Heart right ventricle (tissue), 16 donors: ENCODE data around the gene GP9. TPM values are rescaled to one million over a fixed set of nuclear protein-coding genes. Genes with fewer than 3 reads are reported as not detected.

Experiments used
- ATAC-seq, 8 donors: fragments of 200-7000 bp; cut with Tn5 transposase; one replicate each; pipeline ENCODE4 v1.9.1; 2020; ENCODE audit warnings: mild to moderate bottlenecking in 8 of 8, moderate library complexity in 8 of 8, moderate number of reproducible peaks in 1 of 8
- DNase-seq, 2 donors: peaks; one replicate each; pipeline ENCODE4 v3.0.0-alpha.2; 2020
- H3K27ac ChIP-seq, 10 donors: fragments of 200-600 bp; sonication (generic) in 2 of 10; one replicate each; pipeline versions ENCODE4 v1.5.0 to v1.8.0; 2020 to 2022; ENCODE audit warnings: mild to moderate bottlenecking in 3 of 10
- H3K27me3 ChIP-seq, 7 donors: fragments of 200-600 bp; one replicate each; pipeline ENCODE4 v1.8.0; 2021 to 2022; ENCODE audit warnings: mild to moderate bottlenecking in 2 of 7
- H3K36me3 ChIP-seq, 9 donors: fragments of 200-600 bp; sonication (generic) in 1 of 9; one replicate each; pipeline versions ENCODE4 v1.5.0 to v1.8.0; 2020 to 2022; ENCODE audit warnings: mild to moderate bottlenecking in 2 of 9
- H3K4me1 ChIP-seq, 9 donors: fragments of 200-600 bp; sonication (generic) in 1 of 9; one replicate each; pipeline versions ENCODE4 v1.5.0 to v1.8.0; 2020 to 2022; ENCODE audit warnings: mild to moderate bottlenecking in 4 of 9
- H3K4me3 ChIP-seq, 10 donors: fragments of 200-600 bp; sonication (generic) in 2 of 10; one replicate each; pipeline versions ENCODE4 v1.5.0 to v1.8.0; 2020 to 2022; ENCODE audit warnings: mild to moderate bottlenecking in 7 of 10, moderate library complexity in 2 of 10
- H3K9me3 ChIP-seq, 11 donors: fragments of 200-600 bp in 10 of 11; sonication (generic) in 2 of 11; one replicate each; pipeline versions ENCODE4 v1.5.0 to v1.8.0; 2013 to 2022; ENCODE audit warnings: mild to moderate bottlenecking in 2 of 11, control low read depth in 1 of 11, moderate library complexity in 1 of 11
- CTCF ChIP-seq, 9 donors: fragments of 200-600 bp; sonication (generic) in 2 of 9; IDR thresholded peaks; one replicate each; pipeline versions ENCODE4 v1.5.0 to v1.8.0; 2021 to 2022; ENCODE audit warnings: antibody characterized with exemption in 9 of 9, mild to moderate bottlenecking in 5 of 9, moderate library complexity in 1 of 9
- WGBS, 2 donors: extraction: QIAGEN DNeasy Blood & Tissue Kit; methylation state at CpG; one replicate each; pipeline ENCODE4 v1.1.7; 2013; ENCODE audit warnings: inconsistent platforms in 1 of 2; 5-methylcytosine and 5-hydroxymethylcytosine counted together
- intact Hi-C, 10 donors: fragments of 100-400 bp; cut with DNase I; formaldehyde crosslinking; loops; one replicate each; pipeline versions ENCODE4 v1.11.1 to v1.14.2; 2022
- polyA plus RNA-seq, 2 donors: library from polyadenylated mRNA; stranded (reverse); fragments of 200-250 nt; gene quantifications; one replicate each; pipeline ENCODE4 v1.2.3, GENCODE V29; 2013
- total RNA-seq, 10 donors: library from RNA; stranded (reverse); fragmentation: NEBNext Ultra II Directional in 3 of 10; extraction: Animal tissue kit (Norgen Biotek cat#: 25700) in 3 of 10; gene quantifications; one replicate each; pipeline versions ENCODE4 v1.2.1 to v1.2.4, GENCODE V29; 2021 to 2023
- donor health status: Arrhythmogenic right ventricular cardiomyopathy.
- donor health status: ischemic (EF 13 %, LVEDD 7.1; RV severe dilation, severe dysfunction).
- donor health status: healthy with polysubstance abuse.
- donor health status: DM: no; HTN: yes; CAD: no.
- donor health status: DM: no; HTN: no; CAD: no.
- donor health status: ischemic (EF 25% LVEDD 6.9; RV normal size, moderate dysfunction).
- donor health status: ischemic (EF 25% LVEDD 5.7; RV mildly dilated, moderate dysfunction).
- donor health status: healthy.
- donor health status: DM: yes; HTN: yes; CAD: no.
- donor health status: Ischemic cardiomyopathy.
- donor health status: ischemic (EF 35%, LVEDD 5.7; RV mildly dilated, moderate dysfunction).
- donor health status: nonischemic (EF 11% LVEDD 7.7; RV severe dilation, severe dysfunction).
- donor health status: DM: yes; HTN: yes; CAD: no.
- donor health status: PGD.
- donor health status: ischemic (EF 29% LVEDD 5.4; RV normal size, mild dysfunction).
- donor health status: nonischemic (EF 23%, LVEDD 6.1; RV moderate dilation, normal function).

GP9 gene
- total and polyA plus RNA-seq, 12 donors: 0.13 TPM; not detected in 11

GRCh38 chr3:129039271-129040038, 21.1 kb upstream of the GP9 start:
- 69 to 73% methylated on average over 14 of the region's 14 CpGs for WGBS, 2 donors
- H3K4me3 ChIP-seq: no peak overlapping the region

GRCh38 chr3:129040039-129040336, 20.6 kb upstream of the GP9 start:
- TF ChIP-seq CTCF (IDR thresholded peaks at IDR 0.05): no peak
- peaks cover 0 to 5% (median 0%) of the 10 kb centered on the region in 9 donors for H3K4me1 ChIP-seq
- DNase-seq: no peak
- peaks cover 0 to 27% (median 0%) of the 10 kb centered on the region in 11 donors for H3K9me3 ChIP-seq
- peaks cover 0 to 9% (median 0%) of the 10 kb centered on the region in 7 donors for H3K27me3 ChIP-seq
- ATAC-seq: no peak
- intact Hi-C loops: loop anchor here in 1 of 10 donors (10.0 kb wide), 1 partner anchor 55 kb away; no protein-coding TSS in a partner anchor
- 80 to 88% methylated on average over 3 of the region's 3 CpGs for WGBS, 2 donors
- H3K36me3 ChIP-seq: peaks cover 0 to 47% (median 0%) of the 10 kb centered on the region in 9 donors
- no peak overlapping the region for H3K4me3 ChIP-seq
- H3K27ac ChIP-seq: no peak overlapping the region

More at GRCh38 chr3:129039271-129040038, 21.1 kb upstream of the GP9 start:
- H3K27me3 ChIP-seq: peaks cover 0 to 4% (median 0%) of the 10 kb centered on the region in 7 donors
- ATAC-seq: peak in 6 of 8 donors; percentile 25 to 70 (median 46)
- TF ChIP-seq CTCF (IDR thresholded peaks at IDR 0.05): no peak
- no peak overlapping the region for H3K27ac ChIP-seq
- intact Hi-C loops: loop anchor here in 2 of 10 donors (10.0 kb wide), 1 partner anchor 55 kb away; no protein-coding TSS in a partner anchor
- no peak for DNase-seq
- peaks cover 0 to 22% (median 0%) of the 10 kb centered on the region in 11 donors for H3K9me3 ChIP-seq
- H3K4me1 ChIP-seq: peaks cover 0 to 5% (median 0%) of the 10 kb centered on the region in 9 donors
- peaks cover 0 to 53% (median 0%) of the 10 kb centered on the region in 9 donors for H3K36me3 ChIP-seq

GRCh38 chr3:129040579-129041300, 19.8 kb upstream of the GP9 start:
- Histone ChIP-seq H3K9me3 (peaks cover 0 to 33% (median 0%) of the 10 kb centered on the region in 11 donors), H3K4me3 (no peak overlapping the region), H3K27me3 (peaks cover 0 to 15% (median 6%) of the 10 kb centered on the region in 7 donors), H3K4me1 (peaks cover 0 to 11% (median 5%) of the 10 kb centered on the region in 9 donors), H3K36me3 (peaks cover 0 to 40% (median 0%) of the 10 kb centered on the region in 9 donors), H3K27ac (no peak overlapping the region)
- ATAC-seq: no peak
- intact Hi-C loops: loop anchor here in 1 of 10 donors (10.0 kb wide), 1 partner anchor 56 kb away; no protein-coding TSS in a partner anchor
- 88 to 89% methylated on average over 15 of the region's 15 CpGs for WGBS, 2 donors
- TF ChIP-seq CTCF (IDR thresholded peaks at IDR 0.05): no peak
- no peak for DNase-seq

- DNase-seq (peak in 1 of 2 donors; percentile 52), ATAC-seq (peak; percentile 45 to 76 (median 66))
- H3K27ac ChIP-seq: no peak overlapping the region
- 4 to 5% methylated on average over 22 to 43 of the region's 43 CpGs for WGBS, 2 donors
- peak overlapping the region in 9 of 10 donors; percentile 27 to 48 (median 44) for H3K4me3 ChIP-seq
- intact Hi-C loops: loop anchor here in 1 of 10 donors (10.0 kb wide), 1 partner anchor 61 kb away; no protein-coding TSS in a partner anchor
- peaks cover 0 to 13% (median 11%) of the 10 kb centered on the region in 9 donors for H3K4me1 ChIP-seq
- H3K9me3 ChIP-seq: peaks cover 0 to 49% (median 6%) of the 10 kb centered on the region in 11 donors
- peaks cover 0 to 23% (median 10%) of the 10 kb centered on the region in 7 donors for H3K27me3 ChIP-seq
- TF ChIP-seq CTCF (IDR thresholded peaks at IDR 0.05): peak in 2 of 9 donors; percentile 13 to 23
- peaks cover 0 to 3% (median 0%) of the 10 kb centered on the region in 9 donors for H3K36me3 ChIP-seq
Measured at GRCh38 chr3:129045675-129046036, 14.9 kb upstream of the GP9 start.
